Testis (tissue), 2 donors: ENCODE measurements around the gene PLCB3.

Experiments
- CTCF ChIP-seq, 3 experiments: fragments of 450-650 bp in 2 of 3; fragments of 200-600 bp in 1 of 3; sonication (generic) in 1 of 3; IDR thresholded peaks; one replicate each; pipeline ENCODE4 v1.5.1; 2016 to 2019; ENCODE audit warnings: antibody characterized with exemption in 3 of 3, mild to moderate bottlenecking in 2 of 3, moderate library complexity in 1 of 3
- POLR2A ChIP-seq: fragments of 450-650 bp; IDR thresholded peaks from one replicate; pipeline ENCODE4 v1.6.1; 2017; ENCODE audit warnings: antibody characterized with exemption, mild to moderate bottlenecking, moderate library complexity

GRCh38 chr11:64288353-64288750, 37.0 kb downstream of the PLCB3 start:
- TF ChIP-seq POLR2A (no peak), CTCF (IDR thresholded peaks at IDR 0.05) (no peak)
